Measurements from ENCODE around the gene FOXP1. TPM values are rescaled to one million over a fixed set of nuclear protein-coding genes. Genes with fewer than 3 reads are reported as not detected.

FOXP1 gene
- total RNA-seq, 1 experiment from 2014 or later: 24.7 TPM

DNA sequence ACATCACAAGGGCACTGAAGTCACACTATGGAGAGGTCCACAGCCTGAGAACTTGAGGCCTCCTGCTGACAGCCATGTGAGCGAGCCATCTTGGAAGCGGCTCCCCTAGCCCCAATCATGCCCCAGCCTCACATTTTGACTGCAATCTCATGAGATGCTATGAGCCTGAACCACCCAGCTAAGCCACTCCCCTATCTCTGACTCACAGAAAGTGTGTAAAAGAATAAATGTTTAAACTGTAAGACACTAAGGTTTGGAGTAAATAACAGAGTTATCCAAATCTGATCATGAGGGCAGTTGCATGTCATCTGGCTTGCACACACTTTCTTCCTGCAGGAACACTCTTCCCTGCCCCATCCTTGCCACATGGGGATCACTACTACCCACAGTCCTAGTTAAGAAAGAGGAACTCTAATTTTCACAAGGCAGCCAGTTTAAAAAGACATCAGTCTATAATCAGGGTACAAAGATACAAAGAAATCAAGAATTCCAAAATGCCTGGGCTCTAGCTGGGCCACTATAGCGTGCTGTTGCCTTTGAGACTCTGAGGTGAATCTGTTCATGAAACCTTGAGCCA, 494.2 kb downstream of the FOXP1 start:
- no peaks in the 10 kb centered on the region for H3K27me3 ChIP-seq (ENCODE audit: control insufficient read depth, insufficient read depth, low read length)
- no peaks in the 10 kb centered on the region for H3K36me3 ChIP-seq (replicated peaks; ENCODE audit: control insufficient read depth, insufficient read depth, low read length)
- no peak for DNase-seq
- no peak overlapping the region for H3K4me3 ChIP-seq (ENCODE audit: insufficient read depth, low read depth, low read length)

DNA sequence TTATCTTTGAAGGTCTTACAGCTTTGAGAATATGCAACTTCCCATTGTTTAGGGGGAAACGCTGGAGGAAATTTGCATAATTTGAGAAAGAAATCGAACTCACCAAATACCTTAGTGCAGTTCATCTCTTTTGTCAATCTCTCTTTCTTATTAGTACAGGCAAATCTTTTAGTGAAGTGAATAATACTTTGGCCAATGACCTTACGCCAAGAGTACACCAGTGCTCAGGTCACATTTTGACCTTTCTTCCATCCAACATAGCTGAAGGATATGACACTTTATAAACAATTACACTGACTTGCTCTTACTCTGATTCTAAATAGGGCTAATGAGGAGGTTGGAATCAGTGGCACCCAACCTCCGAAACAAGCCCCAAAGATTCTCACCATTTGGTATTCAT, 494.8 kb downstream of the FOXP1 start:
- Histone ChIP-seq H3K4me3 (ENCODE audit: insufficient read depth, low read depth, low read length) (no peak overlapping the region), H3K27me3 (ENCODE audit: control insufficient read depth, insufficient read depth, low read length) (no peaks in the 10 kb centered on the region)

DNA sequence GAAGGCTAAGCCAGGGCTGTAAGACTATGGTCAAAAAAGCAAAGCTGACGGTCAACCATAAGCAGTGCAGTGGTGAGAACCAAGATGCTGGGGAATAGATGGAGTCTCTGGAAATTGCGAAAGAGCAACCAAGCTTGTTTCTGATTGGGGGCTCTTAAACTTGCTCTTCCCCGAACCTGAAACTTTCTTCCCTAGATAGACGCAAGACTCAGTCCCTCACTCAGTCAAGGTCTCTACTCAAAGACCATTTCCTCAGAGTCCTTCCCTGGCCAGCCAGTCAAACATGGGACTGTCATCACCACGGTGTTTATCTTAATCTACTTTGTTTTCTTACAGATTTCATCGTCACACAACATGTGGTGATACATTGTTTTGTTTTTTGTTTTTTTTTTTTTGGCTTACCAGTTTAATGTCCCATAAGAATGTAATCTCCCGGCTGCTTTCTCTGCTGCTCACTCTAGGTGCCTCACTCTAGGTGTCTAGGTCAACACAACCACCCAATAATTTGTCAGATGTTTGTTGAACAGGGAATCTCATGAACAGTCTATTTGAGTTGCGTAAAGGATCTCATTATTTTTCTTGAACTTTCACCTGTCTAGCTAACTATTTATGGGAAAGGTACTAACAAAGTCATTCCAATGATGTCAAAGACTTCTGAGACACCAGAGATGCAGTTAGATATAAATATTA, 495.4 kb downstream of the FOXP1 start:
- Histone ChIP-seq H3K36me3 (replicated peaks; ENCODE audit: control insufficient read depth, insufficient read depth, low read length) (no peaks in the 10 kb centered on the region), H3K4me3 (ENCODE audit: insufficient read depth, low read depth, low read length) (no peak overlapping the region), H3K27me3 (ENCODE audit: control insufficient read depth, insufficient read depth, low read length) (no peaks in the 10 kb centered on the region)
- no peak for DNase-seq

More for the DNA sequence above, 494.8 kb downstream of the FOXP1 start:
- H3K36me3 ChIP-seq (replicated peaks; ENCODE audit: control insufficient read depth, insufficient read depth, low read length): no peaks in the 10 kb centered on the region
- no peak for DNase-seq

DNA sequence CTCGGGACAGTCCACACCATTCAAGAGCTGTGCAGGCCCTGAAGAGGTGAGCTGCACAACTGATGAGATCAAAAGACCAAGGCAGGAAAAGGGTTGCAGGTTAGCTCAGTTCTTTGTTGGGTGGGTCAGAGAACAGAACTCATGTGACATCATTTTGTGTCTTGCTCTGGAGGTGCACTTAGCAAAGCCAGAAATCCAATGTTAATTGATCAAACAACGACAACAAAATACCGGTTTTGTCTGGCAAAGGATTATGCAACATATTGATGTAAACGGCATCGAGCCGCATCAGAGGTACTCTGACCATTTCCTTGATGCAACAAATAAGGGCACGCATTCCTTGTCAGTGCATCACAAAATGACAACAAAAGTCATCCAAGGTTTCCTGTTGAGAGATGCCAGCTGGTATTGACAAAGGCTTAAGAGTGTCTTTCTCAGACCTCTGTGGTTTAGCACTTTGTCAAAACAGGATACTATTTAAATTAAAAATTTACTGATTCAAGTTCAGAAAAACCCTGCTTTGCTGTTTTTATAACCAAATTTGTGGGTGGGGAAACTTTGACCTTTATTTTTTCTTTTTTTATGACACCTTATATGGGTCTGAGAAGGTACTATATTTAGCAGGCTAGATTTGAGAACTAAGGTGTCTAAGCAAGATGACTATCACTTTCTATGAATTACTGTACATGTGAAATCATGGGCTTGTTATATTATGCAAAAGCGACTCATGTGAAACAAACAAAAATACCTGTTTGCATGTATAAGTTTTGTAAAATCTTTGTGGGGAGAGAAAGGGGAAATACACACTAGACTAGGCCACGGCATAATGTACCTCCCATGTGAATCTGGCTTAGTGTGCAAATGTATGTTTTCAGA, 496.1 kb downstream of the FOXP1 start:
- no peaks in the 10 kb centered on the region for H3K36me3 ChIP-seq (replicated peaks; ENCODE audit: control insufficient read depth, insufficient read depth, low read length)
- DNase-seq: no peak
- H3K4me3 ChIP-seq (ENCODE audit: insufficient read depth, low read depth, low read length): no peak overlapping the region
- no peaks in the 10 kb centered on the region for H3K27me3 ChIP-seq (ENCODE audit: control insufficient read depth, insufficient read depth, low read length)

DNA sequence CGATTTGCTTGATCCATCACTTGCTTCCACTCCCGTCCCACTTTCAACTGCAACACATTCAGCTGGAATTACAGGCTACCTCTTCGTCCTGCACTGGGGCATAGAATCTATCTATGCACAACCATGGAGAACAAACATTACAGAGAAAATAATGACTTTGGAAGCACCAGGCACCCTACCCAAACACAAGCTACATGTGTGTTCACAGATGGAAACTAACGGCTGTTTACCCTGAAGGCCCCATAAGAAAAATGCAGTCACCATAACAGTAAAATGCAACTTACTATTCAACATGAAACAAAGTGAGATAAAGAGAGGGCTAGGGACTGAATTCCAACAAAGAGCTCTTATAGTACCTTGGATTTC, 496.8 kb downstream of the FOXP1 start:
- Histone ChIP-seq H3K36me3 (replicated peaks; ENCODE audit: control insufficient read depth, insufficient read depth, low read length) (no peaks in the 10 kb centered on the region), H3K27me3 (ENCODE audit: control insufficient read depth, insufficient read depth, low read length) (no peaks in the 10 kb centered on the region), H3K4me3 (ENCODE audit: insufficient read depth, low read depth, low read length) (no peak overlapping the region)
- DNase-seq: no peak

DNA sequence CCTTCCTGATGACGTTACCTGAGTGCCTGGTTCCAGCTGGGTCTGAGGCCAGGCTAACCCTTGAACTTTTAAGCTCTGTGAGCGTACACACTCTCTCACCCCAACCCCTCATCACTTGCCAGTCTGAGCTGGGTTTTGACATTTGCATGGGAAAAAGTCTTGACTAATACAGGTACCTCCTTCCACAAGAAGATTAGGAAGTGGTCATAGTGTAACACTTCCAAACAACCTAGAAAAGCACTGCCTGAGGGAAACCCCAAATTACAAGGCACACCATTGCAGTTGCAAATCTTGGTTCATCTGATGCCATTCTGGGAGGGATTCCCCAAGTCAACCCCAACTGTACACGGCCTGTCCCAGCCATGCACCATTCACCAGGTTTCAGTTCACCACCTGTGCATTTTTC, 499.8 kb downstream of the FOXP1 start:
- Histone ChIP-seq H3K36me3 (replicated peaks; ENCODE audit: control insufficient read depth, insufficient read depth, low read length) (no peaks in the 10 kb centered on the region), H3K4me3 (ENCODE audit: insufficient read depth, low read depth, low read length) (no peak overlapping the region), H3K27me3 (ENCODE audit: control insufficient read depth, insufficient read depth, low read length) (no peaks in the 10 kb centered on the region)
- DNase-seq: no peak

DNA sequence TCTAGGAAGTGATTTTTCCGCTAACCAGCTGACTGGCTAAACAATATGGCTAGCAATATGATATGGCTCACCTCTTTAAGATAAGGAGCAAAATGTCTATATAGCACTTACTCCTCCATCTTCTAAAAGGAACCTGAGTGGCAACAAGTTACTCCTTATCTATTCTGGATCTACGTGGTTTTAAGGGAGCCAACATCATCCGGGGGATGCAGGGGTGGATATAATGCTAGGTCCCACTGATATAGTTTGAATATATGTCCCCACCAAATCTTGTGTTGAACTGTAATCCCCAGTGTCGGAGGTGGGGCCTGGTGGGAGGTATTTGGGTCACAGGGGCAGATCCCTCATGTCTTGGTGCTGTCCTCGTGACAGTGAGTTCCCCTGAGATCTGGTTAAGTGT, 500.7 kb downstream of the FOXP1 start:
- H3K4me3 ChIP-seq (ENCODE audit: insufficient read depth, low read depth, low read length): no peak overlapping the region
- no peaks in the 10 kb centered on the region for H3K27me3 ChIP-seq (ENCODE audit: control insufficient read depth, insufficient read depth, low read length)
- DNase-seq: no peak
- no peaks in the 10 kb centered on the region for H3K36me3 ChIP-seq (replicated peaks; ENCODE audit: control insufficient read depth, insufficient read depth, low read length)

DNA sequence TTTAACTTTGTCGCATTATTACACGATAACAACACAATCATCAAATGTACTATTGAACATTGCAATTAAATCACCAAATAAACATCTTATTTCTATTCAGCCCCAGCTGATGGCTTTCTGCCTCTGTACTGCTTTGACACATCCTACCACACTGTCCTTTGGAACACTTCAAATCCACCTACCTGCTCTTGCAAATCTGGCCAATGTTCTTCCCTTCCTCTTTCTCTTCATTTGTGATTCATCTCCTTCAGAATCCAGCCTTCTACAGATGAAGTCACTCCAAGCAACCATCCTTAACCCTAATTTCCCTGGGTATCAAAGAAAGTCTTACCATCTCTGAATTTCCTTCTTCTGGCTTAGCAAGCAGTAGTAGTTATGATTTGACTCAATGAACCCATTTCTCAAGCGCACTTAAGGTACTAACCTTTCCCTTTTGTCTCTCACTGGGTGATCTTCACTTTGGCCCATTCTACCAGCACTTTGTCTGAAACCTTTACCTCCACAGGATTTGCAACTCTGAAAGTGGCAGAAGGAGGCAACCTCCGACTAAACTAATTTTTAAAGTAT, 502.9 kb downstream of the FOXP1 start:
- DNase-seq: no peak
- H3K27me3 ChIP-seq (ENCODE audit: control insufficient read depth, insufficient read depth, low read length): no peaks in the 10 kb centered on the region
- no peak overlapping the region for H3K4me3 ChIP-seq (ENCODE audit: insufficient read depth, low read depth, low read length)
- H3K36me3 ChIP-seq (replicated peaks; ENCODE audit: control insufficient read depth, insufficient read depth, low read length): no peaks in the 10 kb centered on the region

DNA sequence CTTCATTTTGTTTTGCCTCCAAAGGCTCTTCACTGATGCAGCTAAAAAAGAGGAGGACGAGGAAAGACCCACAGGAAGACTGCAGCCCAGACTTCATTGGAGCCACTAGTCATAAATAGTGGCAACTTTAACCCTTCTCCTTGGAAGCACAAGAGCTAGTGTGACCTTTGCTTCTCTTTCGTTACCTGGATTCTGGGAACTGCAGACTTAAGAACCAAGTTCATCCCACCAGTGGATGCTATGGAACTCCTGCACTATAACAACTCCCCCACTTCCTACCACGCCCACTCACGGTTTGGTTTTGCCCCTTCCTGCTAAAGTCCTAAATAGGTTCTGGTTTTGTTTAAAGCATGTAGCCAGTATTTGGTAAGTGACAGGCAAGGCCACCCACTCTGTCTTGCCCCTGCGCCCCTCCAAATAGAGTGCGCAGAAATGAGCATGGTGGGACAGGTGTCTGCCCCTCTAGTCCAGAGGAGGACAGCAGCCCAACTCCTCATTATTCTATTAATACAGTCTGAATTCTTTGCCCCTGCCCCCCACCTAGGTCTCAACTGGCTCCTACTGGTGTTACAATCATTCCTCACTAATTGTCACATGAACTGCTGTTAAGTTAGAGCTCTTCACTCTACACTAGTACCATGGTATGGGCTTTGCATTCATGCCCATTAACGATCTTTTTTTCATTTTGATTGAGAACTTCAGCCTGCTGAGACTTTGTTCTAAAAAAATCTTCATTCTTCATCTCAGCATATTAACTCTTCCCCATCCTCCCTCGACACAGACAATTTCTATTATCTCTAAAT, 504.6 kb downstream of the FOXP1 start:
- DNase-seq: no peak
- Histone ChIP-seq H3K4me3 (ENCODE audit: insufficient read depth, low read depth, low read length) (no peak overlapping the region), H3K27me3 (ENCODE audit: control insufficient read depth, insufficient read depth, low read length) (no peaks in the 10 kb centered on the region), H3K36me3 (replicated peaks; ENCODE audit: control insufficient read depth, insufficient read depth, low read length) (no peaks in the 10 kb centered on the region)

DNA sequence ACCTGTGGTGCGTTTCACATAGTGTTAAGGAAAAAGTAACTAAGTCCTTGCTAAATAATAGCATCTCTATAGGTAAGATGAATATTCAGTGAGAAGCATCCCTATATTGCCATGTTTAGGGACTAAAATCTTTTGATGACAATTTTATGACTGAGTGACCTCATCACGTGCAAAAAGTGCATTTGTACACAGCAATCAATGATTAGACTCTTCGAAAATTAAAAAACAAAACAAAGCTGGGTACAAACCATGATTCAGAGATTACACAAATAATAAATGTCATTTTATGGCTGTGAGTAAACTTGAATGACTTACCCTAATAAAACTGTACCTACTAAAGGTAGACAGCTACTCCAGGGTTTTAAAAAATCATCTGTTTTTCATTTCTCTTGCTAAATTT, 505.3 kb downstream of the FOXP1 start:
- Histone ChIP-seq H3K36me3 (replicated peaks; ENCODE audit: control insufficient read depth, insufficient read depth, low read length) (no peaks in the 10 kb centered on the region), H3K4me3 (ENCODE audit: insufficient read depth, low read depth, low read length) (no peak overlapping the region), H3K27me3 (ENCODE audit: control insufficient read depth, insufficient read depth, low read length) (no peaks in the 10 kb centered on the region)
- DNase-seq: no peak

DNA sequence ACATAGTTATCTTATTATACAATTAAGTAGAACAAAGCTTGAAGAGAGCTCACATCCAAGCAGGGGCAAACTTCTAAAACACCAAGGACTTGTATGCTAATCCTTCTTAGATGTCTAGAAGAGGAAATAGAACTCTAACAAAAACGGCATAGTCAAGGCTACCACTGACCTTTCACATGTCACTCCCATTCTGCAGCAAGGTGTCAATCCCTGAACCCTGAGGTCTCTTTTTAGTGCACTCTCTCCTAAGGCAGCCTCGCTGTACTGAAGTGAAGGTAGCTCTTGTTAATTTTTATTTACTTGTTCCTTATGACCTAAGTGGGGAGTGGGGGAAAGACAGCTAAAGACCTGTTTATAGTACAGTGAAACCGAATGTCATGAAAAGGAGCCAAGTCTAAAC, 506.5 kb downstream of the FOXP1 start:
- no peak overlapping the region for H3K4me3 ChIP-seq (ENCODE audit: insufficient read depth, low read depth, low read length)
- H3K27me3 ChIP-seq (ENCODE audit: control insufficient read depth, insufficient read depth, low read length): no peaks in the 10 kb centered on the region
- DNase-seq: no peak
- no peaks in the 10 kb centered on the region for H3K36me3 ChIP-seq (replicated peaks; ENCODE audit: control insufficient read depth, insufficient read depth, low read length)

DNA sequence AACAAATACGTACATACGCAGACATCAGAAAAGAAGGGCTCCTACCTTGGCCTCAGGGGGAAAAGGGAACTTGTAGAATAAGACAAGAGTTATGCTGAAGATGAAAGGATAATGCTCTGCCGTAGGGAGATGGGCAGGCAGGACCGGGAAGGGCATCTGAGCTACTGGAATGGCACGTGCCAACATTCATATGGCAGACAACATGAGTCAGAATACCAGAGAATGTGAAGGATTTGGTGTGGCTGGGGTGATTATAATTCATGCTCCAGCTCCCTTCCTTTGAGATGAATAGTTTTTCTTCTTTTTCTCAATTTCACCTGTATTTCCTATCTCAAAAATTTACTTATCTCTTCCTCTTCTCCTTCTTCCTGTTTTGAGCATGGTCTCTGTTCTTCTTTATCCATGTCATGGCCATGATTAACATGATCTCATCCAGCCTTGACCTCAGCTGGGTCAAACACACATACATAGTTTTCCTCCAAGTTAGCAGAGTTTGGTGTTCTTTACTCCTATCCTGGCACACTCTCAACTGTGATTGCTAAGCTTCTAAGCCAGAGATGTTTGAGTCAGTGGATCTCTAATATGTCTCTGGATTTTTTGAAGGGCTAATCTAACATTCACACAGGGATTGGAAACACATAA, 507.0 kb downstream of the FOXP1 start:
- DNase-seq: no peak
- no peaks in the 10 kb centered on the region for H3K36me3 ChIP-seq (replicated peaks; ENCODE audit: control insufficient read depth, insufficient read depth, low read length)
- H3K27me3 ChIP-seq (ENCODE audit: control insufficient read depth, insufficient read depth, low read length): no peaks in the 10 kb centered on the region
- no peak overlapping the region for H3K4me3 ChIP-seq (ENCODE audit: insufficient read depth, low read depth, low read length)

DNA sequence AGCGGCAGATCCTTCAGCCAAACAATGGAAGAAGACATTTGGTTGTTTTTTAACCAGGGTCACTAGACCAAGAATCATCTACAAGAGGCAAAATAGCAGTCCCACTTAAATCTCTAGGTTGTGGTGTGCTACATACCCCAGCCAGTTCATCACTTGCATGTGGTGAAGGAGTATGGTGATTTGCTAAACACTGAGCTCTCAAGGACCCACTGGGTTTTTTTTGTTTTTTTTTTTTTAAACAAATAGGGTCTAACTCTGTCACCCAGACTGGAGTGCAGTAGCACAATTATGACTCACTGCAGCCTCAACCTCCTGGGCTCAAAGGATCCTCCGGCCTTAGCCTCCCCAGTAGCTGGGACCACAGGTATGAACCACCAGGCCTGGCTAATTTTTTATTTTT, 508.0 kb downstream of the FOXP1 start:
- DNase-seq: no peak
- no peaks in the 10 kb centered on the region for H3K36me3 ChIP-seq (replicated peaks; ENCODE audit: control insufficient read depth, insufficient read depth, low read length)
- no peak overlapping the region for H3K4me3 ChIP-seq (ENCODE audit: insufficient read depth, low read depth, low read length)
- no peaks in the 10 kb centered on the region for H3K27me3 ChIP-seq (ENCODE audit: control insufficient read depth, insufficient read depth, low read length)

DNA sequence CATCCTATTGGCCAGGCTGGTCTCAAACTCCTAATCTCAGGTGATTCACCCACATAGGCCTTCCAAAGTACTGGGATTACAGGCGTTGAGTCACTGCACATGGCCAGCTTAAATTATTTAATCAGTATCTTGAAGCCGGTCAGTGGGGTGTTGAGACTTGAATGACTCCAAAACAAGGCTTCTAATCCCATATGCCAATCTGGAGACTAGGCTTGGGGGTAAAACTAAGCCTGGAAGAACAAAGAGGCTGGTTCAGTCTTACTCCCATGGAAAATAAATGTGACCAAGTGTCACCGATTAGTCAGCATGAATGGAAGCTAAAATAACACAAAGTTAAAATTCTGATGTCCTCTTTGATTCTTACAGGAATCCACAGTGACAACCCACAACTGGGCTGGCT, 509.1 kb downstream of the FOXP1 start:
- H3K4me3 ChIP-seq (ENCODE audit: insufficient read depth, low read depth, low read length): no peak overlapping the region
- DNase-seq: no peak
- H3K36me3 ChIP-seq (replicated peaks; ENCODE audit: control insufficient read depth, insufficient read depth, low read length): no peaks in the 10 kb centered on the region
- H3K27me3 ChIP-seq (ENCODE audit: control insufficient read depth, insufficient read depth, low read length): no peaks in the 10 kb centered on the region

All from H7 (cell line).